NB4 (cell line): ENCODE data around the gene BTAF1.

Source experiments
- DNase-seq: peaks from one replicate; pipeline ENCODE4 v3.0.0; 2010; ENCODE audit warnings: low read depth
- H3K4me3 ChIP-seq: one replicate; pipeline ENCODE4 v1.5.1; 2011; ENCODE audit warnings: mild to moderate bottlenecking, low read depth, low read length, moderate library complexity
- CTCF ChIP-seq: IDR thresholded peaks from one replicate; pipeline ENCODE4 v1.5.1; 2012; ENCODE audit warnings: low read depth, low read length
- MAX ChIP-seq: IDR thresholded peaks from 2 replicates; pipeline ENCODE4 v1.6.1; 2011; ENCODE audit warnings: low read depth, low read length
- MYC ChIP-seq: IDR thresholded peaks from 2 replicates; pipeline ENCODE4 v1.6.1; 2011; ENCODE audit warnings: low read depth, low read length
- POLR2A ChIP-seq: IDR thresholded peaks from 2 replicates; pipeline ENCODE4 v1.6.1; 2011; ENCODE audit warnings: mild to moderate bottlenecking; ENCODE audit not compliant: insufficient read length; ENCODE audit errors: extremely low read depth

Gene BTAF1

GRCh38 chr10:91987397-91988037 is 63.9 kb downstream of the BTAF1 start:
- DNase-seq: no peak
- H3K4me3 ChIP-seq: no peak overlapping the region
- TF ChIP-seq CTCF (no peak), MYC (no peak), POLR2A (no peak), MAX (no peak)

DNA sequence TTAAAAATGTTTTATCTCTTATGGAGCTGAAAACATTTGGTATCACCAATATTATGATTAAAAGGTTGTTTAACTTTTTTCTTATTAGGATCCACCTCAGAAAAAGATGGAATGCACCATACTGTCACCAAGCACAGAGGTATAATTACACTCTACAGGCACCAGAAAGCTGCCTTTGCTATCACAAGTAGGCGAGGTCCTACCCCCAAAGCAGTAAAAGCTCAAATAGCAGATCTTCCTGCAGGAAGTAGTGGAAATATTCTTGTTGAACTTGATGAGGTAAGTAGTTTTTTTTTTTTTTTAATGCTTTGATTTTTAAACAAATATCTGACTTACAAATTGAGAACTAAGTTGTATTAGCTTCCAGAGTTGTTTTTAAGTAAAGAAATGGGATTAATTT is 68.5 kb downstream of the BTAF1 start:
- no peak for TF ChIP-seq POLR2A
- no peak for TF ChIP-seq MYC
- no peak overlapping the region for H3K4me3 ChIP-seq
- DNase-seq: no peak

GRCh38 chr10:91996266-91996665 is 72.7 kb downstream of the BTAF1 start:
- no peak overlapping the region for H3K4me3 ChIP-seq
- TF ChIP-seq CTCF: no peak
- no peak for TF ChIP-seq MYC
- TF ChIP-seq MAX: no peak
- no peak for TF ChIP-seq POLR2A

GRCh38 chr10:92001581-92001980 is 78.0 kb downstream of the BTAF1 start:
- no peak for TF ChIP-seq CTCF
- no peak for TF ChIP-seq POLR2A
- no peak for TF ChIP-seq MAX
- no peak for TF ChIP-seq MYC
- no peak for DNase-seq
- no peak overlapping the region for H3K4me3 ChIP-seq

More at GRCh38 chr10:91996266-91996665, 72.7 kb downstream of the BTAF1 start:
- DNase-seq: no peak

- no peak for DNase-seq
- TF ChIP-seq CTCF: no peak
- no peak for TF ChIP-seq MYC
- TF ChIP-seq POLR2A: no peak
- TF ChIP-seq MAX: no peak
- no peak overlapping the region for H3K4me3 ChIP-seq
Observed at GRCh38 chr10:92001995-92002394, 78.4 kb downstream of the BTAF1 start.

DNA sequence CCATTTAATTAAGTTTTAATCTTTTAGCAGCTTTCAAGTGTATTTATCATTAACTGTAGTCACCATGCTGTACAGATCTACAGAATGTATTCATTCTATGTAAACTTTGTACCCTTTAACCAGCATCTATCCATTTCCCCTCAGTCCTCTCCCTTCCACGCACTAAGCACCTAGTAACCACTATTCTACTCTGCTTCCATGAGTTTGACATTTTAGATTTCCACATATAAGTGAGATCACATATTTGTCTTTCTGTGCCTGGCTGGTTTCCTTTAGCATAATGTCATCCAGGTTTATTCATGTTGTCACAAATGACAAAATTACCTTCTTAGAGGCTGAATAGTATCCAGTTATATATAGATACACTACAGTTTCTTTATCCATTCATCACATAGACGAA is 79.7 kb downstream of the BTAF1 start:
- TF ChIP-seq CTCF (no peak), POLR2A (no peak), MAX (no peak), MYC (no peak)
- H3K4me3 ChIP-seq: no peak overlapping the region
- no peak for DNase-seq
